Measurements from ENCODE around the gene PDLIM1. TPM values are rescaled to one million over a fixed set of nuclear protein-coding genes. Genes with fewer than 3 reads are reported as not detected.

PDLIM1 gene
- total RNA-seq, 1 experiment from 2014 or later: 183 TPM

DNA sequence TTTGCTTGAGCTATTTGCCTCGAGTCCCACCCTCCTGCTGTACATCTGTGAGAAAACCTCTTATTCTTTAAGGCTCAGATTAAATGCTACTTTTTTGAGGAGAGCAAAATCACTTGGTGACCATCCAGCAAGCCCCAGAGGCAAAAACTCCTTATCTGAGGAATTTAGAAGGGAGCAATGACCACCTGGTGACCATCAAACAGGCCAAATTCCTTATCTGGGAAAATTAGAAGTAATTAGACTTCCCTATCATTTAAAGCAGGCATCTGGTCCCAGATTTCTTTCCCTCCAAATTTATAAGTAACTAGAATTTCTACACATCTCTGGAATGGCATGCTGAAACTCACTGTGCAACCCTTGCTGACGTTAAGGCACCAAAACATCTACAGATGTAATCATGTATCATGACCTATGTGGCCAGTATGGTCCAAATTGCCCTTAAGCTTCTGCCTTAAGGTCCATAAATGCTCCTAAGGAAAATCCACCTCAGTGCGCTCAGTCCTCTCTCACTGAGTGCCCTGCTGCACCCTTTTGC, 40.9 kb upstream of the PDLIM1 start:
- ChIA-PET POLR2A (no interaction called here), CTCF (no interaction called here)
- peaks cover 3% of the 10 kb centered on the region; the same call in 1 of the 2 replicates for H3K4me1 ChIP-seq (ENCODE audit: control insufficient read depth, insufficient read depth, low read length)
- DNase-seq (ENCODE audit: low read depth, low spot score) (no peak), ATAC-seq (no peak)
- TF ChIP-seq TCF7L2 (IDR thresholded peaks at IDR 0.05; ENCODE audit: low read depth, low read length) (no peak), POLR2AphosphoS5 (IDR thresholded peaks at IDR 0.05; ENCODE audit: low read depth, low read length) (no peak), SIN3A (IDR thresholded peaks at IDR 0.05; ENCODE audit: borderline replicate concordance, insufficient read depth, low read depth, low read length) (no peak)
- TF ChIP-seq, protein P1, sequence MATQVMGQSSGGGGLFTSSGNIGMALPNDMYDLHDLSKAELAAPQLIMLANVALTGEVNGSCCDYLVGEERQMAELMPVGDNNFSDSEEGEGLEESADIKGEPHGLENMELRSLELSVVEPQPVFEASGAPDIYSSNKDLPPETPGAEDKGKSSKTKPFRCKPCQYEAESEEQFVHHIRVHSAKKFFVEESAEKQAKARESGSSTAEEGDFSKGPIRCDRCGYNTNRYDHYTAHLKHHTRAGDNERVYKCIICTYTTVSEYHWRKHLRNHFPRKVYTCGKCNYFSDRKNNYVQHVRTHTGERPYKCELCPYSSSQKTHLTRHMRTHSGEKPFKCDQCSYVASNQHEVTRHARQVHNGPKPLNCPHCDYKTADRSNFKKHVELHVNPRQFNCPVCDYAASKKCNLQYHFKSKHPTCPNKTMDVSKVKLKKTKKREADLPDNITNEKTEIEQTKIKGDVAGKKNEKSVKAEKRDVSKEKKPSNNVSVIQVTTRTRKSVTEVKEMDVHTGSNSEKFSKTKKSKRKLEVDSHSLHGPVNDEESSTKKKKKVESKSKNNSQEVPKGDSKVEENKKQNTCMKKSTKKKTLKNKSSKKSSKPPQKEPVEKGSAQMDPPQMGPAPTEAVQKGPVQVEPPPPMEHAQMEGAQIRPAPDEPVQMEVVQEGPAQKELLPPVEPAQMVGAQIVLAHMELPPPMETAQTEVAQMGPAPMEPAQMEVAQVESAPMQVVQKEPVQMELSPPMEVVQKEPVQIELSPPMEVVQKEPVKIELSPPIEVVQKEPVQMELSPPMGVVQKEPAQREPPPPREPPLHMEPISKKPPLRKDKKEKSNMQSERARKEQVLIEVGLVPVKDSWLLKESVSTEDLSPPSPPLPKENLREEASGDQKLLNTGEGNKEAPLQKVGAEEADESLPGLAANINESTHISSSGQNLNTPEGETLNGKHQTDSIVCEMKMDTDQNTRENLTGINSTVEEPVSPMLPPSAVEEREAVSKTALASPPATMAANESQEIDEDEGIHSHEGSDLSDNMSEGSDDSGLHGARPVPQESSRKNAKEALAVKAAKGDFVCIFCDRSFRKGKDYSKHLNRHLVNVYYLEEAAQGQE (IDR thresholded peaks at IDR 0.05; ENCODE audit: insufficient read depth in 1 of 2, low read depth in 2 of 2, low read length in 1 of 2): no peak
- TF ChIP-seq, protein P2, sequence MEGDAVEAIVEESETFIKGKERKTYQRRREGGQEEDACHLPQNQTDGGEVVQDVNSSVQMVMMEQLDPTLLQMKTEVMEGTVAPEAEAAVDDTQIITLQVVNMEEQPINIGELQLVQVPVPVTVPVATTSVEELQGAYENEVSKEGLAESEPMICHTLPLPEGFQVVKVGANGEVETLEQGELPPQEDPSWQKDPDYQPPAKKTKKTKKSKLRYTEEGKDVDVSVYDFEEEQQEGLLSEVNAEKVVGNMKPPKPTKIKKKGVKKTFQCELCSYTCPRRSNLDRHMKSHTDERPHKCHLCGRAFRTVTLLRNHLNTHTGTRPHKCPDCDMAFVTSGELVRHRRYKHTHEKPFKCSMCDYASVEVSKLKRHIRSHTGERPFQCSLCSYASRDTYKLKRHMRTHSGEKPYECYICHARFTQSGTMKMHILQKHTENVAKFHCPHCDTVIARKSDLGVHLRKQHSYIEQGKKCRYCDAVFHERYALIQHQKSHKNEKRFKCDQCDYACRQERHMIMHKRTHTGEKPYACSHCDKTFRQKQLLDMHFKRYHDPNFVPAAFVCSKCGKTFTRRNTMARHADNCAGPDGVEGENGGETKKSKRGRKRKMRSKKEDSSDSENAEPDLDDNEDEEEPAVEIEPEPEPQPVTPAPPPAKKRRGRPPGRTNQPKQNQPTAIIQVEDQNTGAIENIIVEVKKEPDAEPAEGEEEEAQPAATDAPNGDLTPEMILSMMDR (IDR thresholded peaks at IDR 0.05): no peak
- no TSS peak for BruUV-seq (replicated peaks)
- H3K36me3 ChIP-seq (ENCODE audit: control insufficient read depth, insufficient read depth, low read length): no peaks in the 10 kb centered on the region
- H3K4me3 ChIP-seq (ENCODE audit: low read depth in 2 of 2, low read length in 2 of 2): no peak overlapping the region
- H3K9me3 ChIP-seq (ENCODE audit: control insufficient read depth, insufficient read depth, low read depth, low read length): no peaks in the 10 kb centered on the region
- H3K27ac ChIP-seq (ENCODE audit: low read length): no peak overlapping the region
- no peaks in the 10 kb centered on the region for H3K27me3 ChIP-seq (ENCODE audit: control insufficient read depth, insufficient read depth, low read length)
- intact Hi-C loops (cut with micrococcal nuclease; ENCODE audit: unreplicated experiment) (no loop called here), in situ Hi-C loops (cut with HindIII; ENCODE audit: low pct_unique_long_range_greater_than_20kb, low sequenced_read_pairs) (no loop called here)

- POLR2A ChIA-PET: no interaction called here
- no peak overlapping the region for H3K4me3 ChIP-seq (ENCODE audit: low read depth in 2 of 2, low read length in 2 of 2)
- H3K9me3 ChIP-seq (ENCODE audit: control insufficient read depth, insufficient read depth, low read depth, low read length): no peaks in the 10 kb centered on the region
- H3K27ac ChIP-seq (ENCODE audit: low read length): no peak overlapping the region
- peaks cover 3% of the 10 kb centered on the region; the same call in 1 of the 2 replicates for H3K4me1 ChIP-seq (ENCODE audit: control insufficient read depth, insufficient read depth, low read length)
- H3K36me3 ChIP-seq (ENCODE audit: control insufficient read depth, insufficient read depth, low read length): no peaks in the 10 kb centered on the region
- CTCF ChIA-PET: no interaction called here
- no peak for ATAC-seq
- H3K27me3 ChIP-seq (ENCODE audit: control insufficient read depth, insufficient read depth, low read length): no peaks in the 10 kb centered on the region
- intact Hi-C loops (cut with micrococcal nuclease; ENCODE audit: unreplicated experiment): no loop called here
- no TSS peak for BruUV-seq (replicated peaks)
- TF ChIP-seq, protein P2 (IDR thresholded peaks at IDR 0.05): no peak
- no peak for TF ChIP-seq TCF7L2 (IDR thresholded peaks at IDR 0.05; ENCODE audit: low read depth, low read length)
- TF ChIP-seq, protein P1 (IDR thresholded peaks at IDR 0.05; ENCODE audit: insufficient read depth in 1 of 2, low read depth in 2 of 2, low read length in 1 of 2): no peak
- no peak for TF ChIP-seq SIN3A (IDR thresholded peaks at IDR 0.05; ENCODE audit: borderline replicate concordance, insufficient read depth, low read depth, low read length)
- DNase-seq (ENCODE audit: low read depth, low spot score): no peak
- in situ Hi-C loops (cut with HindIII; ENCODE audit: low pct_unique_long_range_greater_than_20kb, low sequenced_read_pairs): no loop called here
Observed at GRCh38 chr10:95330966-95331453, 40.2 kb upstream of the PDLIM1 start.

Measured in Panc1 (cell line).